Measurements from ENCODE around the gene ZSCAN12. TPM values are rescaled to one million over a fixed set of nuclear protein-coding genes. Genes with fewer than 3 reads are reported as not detected.
A peak's percentile ranks its signal among the peaks of the same experiment; 100 is the strongest.

ZSCAN12 gene
- total and polyA plus RNA-seq, 12 donors = 1.2 to 3.5 (median 2.6) TPM

- H3K27ac ChIP-seq = peak overlapping the region; percentile 88 to 97 (median 92)
- H3K4me3 ChIP-seq = peak overlapping the region; percentile 56 to 90 (median 66)
- H3K27me3 ChIP-seq = no peaks in the 10 kb centered on the region
- H3K4me1 ChIP-seq = peaks cover 0 to 25% (median 11%) of the 10 kb centered on the region in 9 donors
- intact Hi-C loops (cut with DNase I) = loop anchor here in 7 of 10 donors (2.0 to 10.0 kb wide), 6 partner anchors 14 to 199 kb away; partner anchors contain the start of genes PGBD1 (in 3 of the 7) and ZSCAN26 (in 2 of the 7)
- H3K36me3 ChIP-seq = peaks cover 0 to 8% (median 0%) of the 10 kb centered on the region in 9 donors
- H3K9me3 ChIP-seq = peaks cover 0 to 18% (median 0%) of the 10 kb centered on the region in 11 donors
- ATAC-seq = peak; percentile 25 to 69 (median 54)
- DNase-seq = peak in 1 of 2 donors; percentile 62
- whole genome bisulfite sequencing, 2 donors = 10 to 15% methylated on average over 24 of the region's 24 CpGs
- TF ChIP-seq CTCF (IDR thresholded peaks at IDR 0.05) = no peak
Observed at GRCh38 chr6:28336284-28337120, 63.0 kb downstream of the ZSCAN12 start.

GRCh38 chr6:28335564-28336283 lies 63.8 kb downstream of the ZSCAN12 start, which contains the start of gene ZSCAN31:
TSS of gene ZSCAN31 (minus strand) at chr6:28336148. CDS start at chr6:28329683, 6,465 bp downstream.
- no peak for TF ChIP-seq CTCF (IDR thresholded peaks at IDR 0.05)
- H3K4me1 ChIP-seq = peaks cover 0 to 25% (median 11%) of the 10 kb centered on the region in 9 donors
- 0 to 1% methylated on average over 35 of the region's 35 CpGs for WGBS, 2 donors
- H3K27ac ChIP-seq = peak within 1 kb of the TSS; percentile 88 to 97 (median 92)
- DNase-seq (peak; percentile 87 to 97), ATAC-seq (peak; percentile 95 to 99 (median 97))
- H3K9me3 ChIP-seq = peaks cover 0 to 11% (median 0%) of the 10 kb centered on the region in 11 donors
- H3K27me3 ChIP-seq = no peaks in the 10 kb centered on the region
- H3K4me3 ChIP-seq = peak within 1 kb of the TSS; percentile 56 to 90 (median 66)
- intact Hi-C loops (cut with DNase I) = loop anchor here in 7 of 10 donors (2.0 to 10.0 kb wide), 6 partner anchors 15 to 198 kb away; partner anchors contain the start of genes PGBD1 (in 3 of the 7) and ZSCAN26 (in 2 of the 7)
- H3K36me3 ChIP-seq = peaks cover 0 to 3% (median 0%) of the 10 kb centered on the region in 9 donors

- H3K4me1 ChIP-seq = peaks cover 0 to 25% (median 11%) of the 10 kb centered on the region in 9 donors
- H3K36me3 ChIP-seq = peaks cover 0 to 3% (median 0%) of the 10 kb centered on the region in 9 donors
- 25 to 28% methylated on average over 12 of the region's 12 CpGs for WGBS, 2 donors
- ATAC-seq (peak in 1 of 8 donors; percentile 6), DNase-seq (no peak)
- peak overlapping the region; percentile 88 to 97 (median 92) for H3K27ac ChIP-seq
- H3K27me3 ChIP-seq = no peaks in the 10 kb centered on the region
- H3K9me3 ChIP-seq = peaks cover 0 to 5% (median 0%) of the 10 kb centered on the region in 11 donors
- TF ChIP-seq CTCF (IDR thresholded peaks at IDR 0.05) = no peak
- intact Hi-C loops (cut with DNase I) = loop anchor here in 7 of 10 donors (5.0 to 10.0 kb wide), 5 partner anchors 50 to 198 kb away; partner anchors contain the start of genes PGBD1 (in 3 of the 7) and ZSCAN26 (in 2 of the 7)
- H3K4me3 ChIP-seq = peak overlapping the region; percentile 56 to 90 (median 66)
Observed at GRCh38 chr6:28335040-28335563, 64.4 kb downstream of the ZSCAN12 start.
